GM23248 (cell line): ENCODE measurements around the gene FXR1.

Experiments
- EZH2 ChIP-seq: fragments of 200-600 bp; sonication (generic); IDR thresholded peaks from 2 replicates; pipeline ENCODE4 v1.6.1; 2018; ENCODE audit warnings: antibody characterized with exemption, mild to moderate bottlenecking; ENCODE audit not compliant: insufficient read depth, poor library complexity, severe bottlenecking
- EZH2phosphoT487 ChIP-seq: fragments of 200-600 bp; sonication (generic); IDR thresholded peaks from 2 replicates; pipeline ENCODE4 v1.6.1; 2018; ENCODE audit warnings: antibody characterized with exemption, moderate library complexity, mild to moderate bottlenecking, low read depth; ENCODE audit not compliant: insufficient read depth

GRCh38 chr3:181030948-181031347 is 118.5 kb downstream of the FXR1 start:
- no peak for TF ChIP-seq EZH2phosphoT487
- TF ChIP-seq EZH2: no peak
